T-helper 2 cell treated with Interferon-gamma antibody and Interleukin-4, amounts not matched to agents 5 μg/mL and 100 μg/mL, for 36 hours (primary cell): ENCODE measurements around the gene WWTR1.

Experiments used
- DNase-seq: peaks from one replicate; pipeline ENCODE4 v3.0.0; 2021; ENCODE audit warnings: low spot score
- H3K27ac Mint-ChIP-seq: one replicate; pipeline ENCODE4 v1.8.0; 2021; ENCODE audit warnings: mild to moderate bottlenecking, mixed read lengths
- H3K27me3 Mint-ChIP-seq: one replicate; pipeline ENCODE4 v1.8.0; 2021; ENCODE audit warnings: low read depth, mixed read lengths
- H3K36me3 Mint-ChIP-seq: one replicate; pipeline ENCODE4 v1.8.0; 2021; ENCODE audit warnings: low read depth, mixed read lengths
- H3K4me1 Mint-ChIP-seq: one replicate; pipeline ENCODE4 v1.8.0; 2021; ENCODE audit warnings: low read depth, mixed read lengths
- H3K4me3 Mint-ChIP-seq: one replicate; pipeline ENCODE4 v1.8.0; 2022; ENCODE audit warnings: mild to moderate bottlenecking, moderate library complexity, mixed read lengths
- H3K9me3 Mint-ChIP-seq: one replicate; pipeline ENCODE4 v1.8.0; 2021; ENCODE audit warnings: mixed read lengths

Gene WWTR1

GRCh38 chr3:149623824-149624223, 34.0 kb downstream of the WWTR1 start:
- H3K9me3 Mint-ChIP-seq: no peaks in the 10 kb centered on the region
- peaks cover 8% of the 10 kb centered on the region for H3K27me3 Mint-ChIP-seq
- DNase-seq: no peak
- no peak overlapping the region for H3K27ac Mint-ChIP-seq
- peaks cover 2% of the 10 kb centered on the region for H3K36me3 Mint-ChIP-seq
- no peak overlapping the region for H3K4me3 Mint-ChIP-seq
- peaks cover 28% of the 10 kb centered on the region for H3K4me1 Mint-ChIP-seq

- DNase-seq: peak; percentile 27
- Mint-ChIP-seq H3K36me3 (peaks cover 2% of the 10 kb centered on the region), H3K4me1 (peaks cover 28% of the 10 kb centered on the region), H3K9me3 (no peaks in the 10 kb centered on the region), H3K27me3 (peaks cover 2% of the 10 kb centered on the region), H3K4me3 (peak overlapping the region; percentile 51), H3K27ac (peak overlapping the region; percentile 6)
Measured at GRCh38 chr3:149621218-149622005, 36.4 kb downstream of the WWTR1 start.

GRCh38 chr3:149620291-149621020, 37.4 kb downstream of the WWTR1 start:
- peaks cover 33% of the 10 kb centered on the region for H3K4me1 Mint-ChIP-seq
- no peaks in the 10 kb centered on the region for H3K9me3 Mint-ChIP-seq
- DNase-seq: peak; percentile 16
- H3K27me3 Mint-ChIP-seq: peaks cover 9% of the 10 kb centered on the region
- H3K4me3 Mint-ChIP-seq: peak overlapping the region; percentile 38
- H3K36me3 Mint-ChIP-seq: peaks cover 2% of the 10 kb centered on the region
- peak overlapping the region; percentile 20 for H3K27ac Mint-ChIP-seq

GRCh38 chr3:149619136-149619535, 38.7 kb downstream of the WWTR1 start:
- Mint-ChIP-seq H3K27ac (no peak overlapping the region), H3K36me3 (peaks cover 2% of the 10 kb centered on the region), H3K9me3 (no peaks in the 10 kb centered on the region), H3K4me1 (peaks cover 33% of the 10 kb centered on the region), H3K27me3 (peaks cover 15% of the 10 kb centered on the region), H3K4me3 (no peak overlapping the region)
- DNase-seq: no peak

DNA sequence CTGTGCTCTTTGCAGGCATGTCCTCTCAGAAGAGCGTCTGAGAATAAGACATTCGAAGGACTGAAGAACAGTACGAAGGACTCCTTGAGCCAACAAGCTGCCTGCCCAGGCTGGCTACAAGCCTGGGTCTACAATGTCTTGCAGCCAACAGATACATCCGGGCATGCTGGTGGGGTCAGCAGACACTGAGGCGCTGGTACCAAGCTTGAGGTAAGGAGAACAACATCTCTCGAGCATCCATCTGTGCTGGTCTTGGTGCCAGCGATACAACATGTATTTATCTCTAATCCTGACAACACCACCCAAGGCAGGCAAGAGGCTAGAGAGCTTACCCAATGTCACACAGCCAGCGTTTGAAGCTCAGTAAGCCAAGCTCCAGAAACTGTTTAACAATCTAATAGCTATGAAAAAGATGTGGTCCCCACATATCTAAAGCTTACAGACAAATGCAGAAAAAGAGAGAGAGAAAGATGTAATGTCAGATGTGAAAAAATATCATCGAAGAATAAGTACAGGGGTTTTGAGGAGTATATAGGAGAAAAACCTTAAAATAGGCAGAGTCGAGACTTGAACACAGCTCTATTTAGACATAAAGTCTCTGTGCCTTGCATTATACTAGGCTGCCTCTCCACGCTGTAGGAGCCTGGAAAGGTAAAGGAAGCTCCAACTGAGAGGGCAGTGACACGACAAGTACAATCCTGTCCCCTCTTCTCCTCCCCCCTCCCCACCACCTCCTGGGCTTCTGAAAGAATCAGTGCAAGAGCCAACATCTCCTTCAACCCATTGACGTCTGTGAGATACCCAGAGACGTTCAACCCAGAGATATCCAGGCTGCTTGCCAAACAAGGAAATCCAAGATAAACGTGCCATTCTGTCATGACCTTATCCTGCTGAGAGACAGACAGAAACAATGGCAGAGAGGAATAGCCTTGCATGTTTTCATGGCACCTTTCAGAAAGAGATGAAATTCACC, 39.4 kb downstream of the WWTR1 start:
- no peak overlapping the region for H3K4me3 Mint-ChIP-seq
- peaks cover 21% of the 10 kb centered on the region for H3K27me3 Mint-ChIP-seq
- H3K36me3 Mint-ChIP-seq: peaks cover 2% of the 10 kb centered on the region
- no peak for DNase-seq
- no peaks in the 10 kb centered on the region for H3K9me3 Mint-ChIP-seq
- no peak overlapping the region for H3K27ac Mint-ChIP-seq
- peaks cover 30% of the 10 kb centered on the region for H3K4me1 Mint-ChIP-seq

- Mint-ChIP-seq H3K4me3 (no peak overlapping the region), H3K27ac (no peak overlapping the region), H3K9me3 (no peaks in the 10 kb centered on the region), H3K36me3 (no peaks in the 10 kb centered on the region), H3K27me3 (peaks cover 28% of the 10 kb centered on the region), H3K4me1 (peaks cover 14% of the 10 kb centered on the region)
- DNase-seq: no peak
Measured at GRCh38 chr3:149615731-149616221, 42.0 kb downstream of the WWTR1 start.

- Mint-ChIP-seq H3K9me3 (no peaks in the 10 kb centered on the region), H3K4me1 (peaks cover 12% of the 10 kb centered on the region), H3K36me3 (no peaks in the 10 kb centered on the region), H3K27me3 (peaks cover 31% of the 10 kb centered on the region), H3K4me3 (no peak overlapping the region), H3K27ac (no peak overlapping the region)
- no peak for DNase-seq
Measured at GRCh38 chr3:149613988-149614387, 43.8 kb downstream of the WWTR1 start.

- Mint-ChIP-seq H3K27me3 (peaks cover 31% of the 10 kb centered on the region), H3K4me3 (no peak overlapping the region)
- no peak for DNase-seq
Measured at GRCh38 chr3:149612456-149612855, 45.4 kb downstream of the WWTR1 start.

GRCh38 chr3:149611149-149611548, 46.7 kb downstream of the WWTR1 start:
- Mint-ChIP-seq H3K4me3 (no peak overlapping the region), H3K36me3 (no peaks in the 10 kb centered on the region), H3K4me1 (peaks cover 11% of the 10 kb centered on the region), H3K9me3 (no peaks in the 10 kb centered on the region), H3K27me3 (peaks cover 28% of the 10 kb centered on the region), H3K27ac (no peak overlapping the region)
- no peak for DNase-seq

More at GRCh38 chr3:149612456-149612855, 45.4 kb downstream of the WWTR1 start:
- no peak overlapping the region for H3K27ac Mint-ChIP-seq
- peaks cover 12% of the 10 kb centered on the region for H3K4me1 Mint-ChIP-seq
- H3K9me3 Mint-ChIP-seq: no peaks in the 10 kb centered on the region
- H3K36me3 Mint-ChIP-seq: no peaks in the 10 kb centered on the region

DNA sequence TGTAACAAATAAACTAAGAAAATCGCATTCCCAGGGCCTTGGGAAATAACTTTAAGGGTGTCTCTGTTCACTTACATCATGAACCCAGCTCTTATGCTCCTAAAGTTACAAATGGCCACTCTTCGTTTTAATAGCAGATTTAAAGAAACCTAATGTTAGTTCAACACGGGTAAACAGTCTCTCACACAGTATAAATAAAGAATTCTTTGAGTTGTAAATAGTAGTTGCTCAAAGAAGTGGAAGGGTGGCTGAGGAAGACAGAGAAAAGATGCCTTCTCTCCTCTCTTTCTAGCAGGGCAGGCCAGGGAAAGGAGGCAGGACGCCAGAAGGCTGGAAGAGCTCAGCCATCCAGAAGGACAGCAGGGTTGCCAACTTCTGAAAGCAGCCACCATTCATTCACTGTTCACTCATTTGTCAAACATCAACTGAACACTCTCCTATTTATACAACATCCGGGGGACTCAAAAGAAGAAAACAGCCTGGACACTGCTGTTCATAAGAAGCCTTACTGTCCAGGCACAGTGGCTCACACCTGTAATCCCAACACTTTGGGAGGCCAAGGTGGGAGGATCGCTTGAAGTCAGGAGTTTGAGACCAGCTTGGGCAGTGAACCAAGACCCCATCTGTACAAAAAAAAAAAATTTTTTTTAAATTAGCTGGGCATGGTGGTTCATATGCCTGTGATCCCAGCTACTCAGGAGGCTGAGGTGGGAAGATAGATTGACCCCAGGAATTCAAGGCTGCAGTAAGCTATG, 47.3 kb downstream of the WWTR1 start:
- no peaks in the 10 kb centered on the region for H3K9me3 Mint-ChIP-seq
- H3K4me3 Mint-ChIP-seq: no peak overlapping the region
- no peak for DNase-seq
- H3K27ac Mint-ChIP-seq: no peak overlapping the region
- H3K27me3 Mint-ChIP-seq: peaks cover 22% of the 10 kb centered on the region
- H3K4me1 Mint-ChIP-seq: peaks cover 6% of the 10 kb centered on the region
- H3K36me3 Mint-ChIP-seq: no peaks in the 10 kb centered on the region

DNA sequence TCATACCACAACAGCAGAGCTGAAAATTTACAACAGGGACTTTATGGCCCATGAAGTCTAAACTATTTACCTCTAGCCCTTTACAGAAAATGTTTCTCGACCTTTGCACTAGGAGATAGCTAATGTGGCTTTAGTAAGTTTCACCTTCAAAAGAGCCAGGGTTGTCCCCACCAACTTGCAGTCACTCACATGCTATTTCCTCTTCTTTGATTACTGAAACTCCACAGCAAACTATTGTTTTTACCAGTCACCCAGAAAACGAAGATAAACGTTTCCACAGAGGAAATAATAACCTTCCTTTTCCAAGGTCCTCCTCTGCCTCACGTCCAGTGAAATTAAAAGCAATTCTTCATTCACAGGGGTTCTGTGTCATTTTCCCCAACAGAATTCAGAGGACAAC, 48.2 kb downstream of the WWTR1 start:
- peaks cover 6% of the 10 kb centered on the region for H3K4me1 Mint-ChIP-seq

DNA sequence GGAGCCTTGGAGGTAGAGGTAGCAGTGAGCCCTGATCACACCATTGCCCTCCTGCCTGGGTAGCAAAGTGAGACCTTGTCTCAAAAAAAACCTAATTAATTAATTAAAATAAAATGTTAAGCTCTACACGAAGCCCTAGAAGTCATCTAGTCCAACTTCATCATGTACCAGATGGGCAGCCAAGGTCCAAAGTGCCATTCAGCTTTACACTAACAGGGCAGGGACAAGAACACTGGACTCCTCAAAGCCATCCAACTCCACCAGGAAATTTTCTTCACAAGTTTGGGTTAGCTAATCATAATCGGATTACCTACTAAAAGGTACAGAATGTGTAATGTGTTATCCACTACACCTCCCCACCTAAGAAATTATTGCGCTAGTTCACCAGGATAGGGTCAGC, 48.8 kb downstream of the WWTR1 start:
- Mint-ChIP-seq H3K27me3 (peaks cover 15% of the 10 kb centered on the region), H3K4me1 (peaks cover 6% of the 10 kb centered on the region), H3K36me3 (no peaks in the 10 kb centered on the region), H3K27ac (no peak overlapping the region), H3K4me3 (no peak overlapping the region), H3K9me3 (no peaks in the 10 kb centered on the region)
- DNase-seq: no peak

More for the DNA sequence above, 48.2 kb downstream of the WWTR1 start:
- Mint-ChIP-seq H3K27ac (no peak overlapping the region), H3K9me3 (no peaks in the 10 kb centered on the region), H3K4me3 (no peak overlapping the region), H3K36me3 (no peaks in the 10 kb centered on the region), H3K27me3 (peaks cover 17% of the 10 kb centered on the region)
- no peak for DNase-seq

DNA sequence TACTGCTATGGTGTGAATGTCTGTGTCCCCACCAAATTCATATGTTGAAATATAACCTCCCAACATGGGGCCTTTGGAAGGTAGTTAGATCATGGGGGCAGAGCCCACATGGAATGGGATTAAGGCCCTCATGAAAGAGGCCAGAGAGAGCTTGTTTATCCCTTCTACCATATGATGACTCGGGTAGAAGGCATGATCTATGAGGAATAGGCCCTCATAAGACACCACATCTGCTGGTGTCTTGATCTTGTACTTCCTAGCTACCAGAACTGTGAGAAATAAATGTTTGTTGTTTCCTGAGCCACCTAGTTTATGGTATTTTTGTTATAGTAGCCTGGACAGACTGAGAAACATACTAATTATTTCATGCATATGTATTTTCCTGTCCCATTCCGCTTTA, 51.9 kb downstream of the WWTR1 start:
- Mint-ChIP-seq H3K27ac (no peak overlapping the region), H3K9me3 (no peaks in the 10 kb centered on the region), H3K4me1 (peaks cover 6% of the 10 kb centered on the region), H3K4me3 (no peak overlapping the region), H3K27me3 (peaks cover 12% of the 10 kb centered on the region), H3K36me3 (no peaks in the 10 kb centered on the region)
- DNase-seq: no peak
